Peyer's patch (tissue), 4 donors: ENCODE results near the gene INPP5A. TPM values are rescaled to one million over a fixed set of nuclear protein-coding genes. Genes with fewer than 3 reads are reported as not detected.
"Not testable (repeated sequence)": the region's sequence is repeated elsewhere in the genome, so short reads cannot be mapped to it uniquely, and the experiment has no call there.

Experiments used
- DNase-seq, 3 donors: peaks; one replicate each; pipeline ENCODE4 v3.0.0-alpha.2; 2017 to 2019
- H3K27ac ChIP-seq, 4 donors: fragments of 200-600 bp; sonication (generic); one replicate each; pipeline ENCODE4 v1.5.1; 2016 to 2019
- H3K27me3 ChIP-seq, 2 donors: fragments of 200-600 bp; sonication (generic); one replicate each; pipeline ENCODE4 v1.5.1; 2019
- H3K36me3 ChIP-seq, 3 donors: fragments of 200-600 bp; sonication (generic); one replicate each; pipeline ENCODE4 v1.5.1; 2016 to 2019
- H3K4me1 ChIP-seq, 4 donors: fragments of 200-600 bp; sonication (generic); one replicate each; pipeline ENCODE4 v1.5.1; 2016 to 2019
- H3K4me3 ChIP-seq, 4 donors: fragments of 200-600 bp; sonication (generic); 1 replicate in 3 of 4; 2 replicates in 1 of 4; pipeline ENCODE4 v1.5.1; 2016 to 2019; ENCODE audit warnings: mild to moderate bottlenecking in 1 of 4
- H3K9me3 ChIP-seq, 4 donors: fragments of 200-600 bp; sonication (generic); one replicate each; pipeline ENCODE4 v1.5.1; 2016 to 2019; ENCODE audit warnings: mild to moderate bottlenecking in 1 of 4
- CTCF ChIP-seq, 6 experiments: fragments of 450-650 bp in 4 of 6; fragments of 200-600 bp in 2 of 6; sonication (generic) in 1 of 6; IDR thresholded peaks; one replicate each; pipeline ENCODE4 v1.5.1; 2017 to 2019; ENCODE audit warnings: antibody characterized with exemption in 6 of 6, mild to moderate bottlenecking in 3 of 6, moderate library complexity in 1 of 6
- POLR2A ChIP-seq, 2 donors: fragments of 450-650 bp; IDR thresholded peaks; one replicate each; pipeline ENCODE4 v1.5.1; 2017; ENCODE audit warnings: antibody characterized with exemption in 2 of 2, mild to moderate bottlenecking in 2 of 2, moderate library complexity in 2 of 2
- total RNA-seq, 4 donors: library from RNA; depleted of rRNA; stranded (reverse); fragments of >200 nt; gene quantifications; one replicate each; pipeline ENCODE4 v1.1.0, GENCODE V29; 2016

The INPP5A gene
- total RNA-seq, 4 donors from 2014 or later = 33.8 to 76.4 (median 38.1) TPM

GRCh38 chr10:132793213-132793612, 255.6 kb downstream of the INPP5A start:
- Histone ChIP-seq H3K4me3 (no peak overlapping the region), H3K4me1 (peaks cover 0 to 3% (median 0%) of the 10 kb centered on the region in 4 donors), H3K27ac (no peak overlapping the region), H3K27me3 (peaks cover 0 to 12% of the 10 kb centered on the region in 2 donors), H3K36me3 (no peaks in the 10 kb centered on the region), H3K9me3 (no peaks in the 10 kb centered on the region)
- no peak for DNase-seq
- no peak for TF ChIP-seq CTCF (IDR thresholded peaks at IDR 0.05)
- no peak for TF ChIP-seq POLR2A (IDR thresholded peaks at IDR 0.05)

GRCh38 chr10:132793871-132794849, 256.6 kb downstream of the INPP5A start:
- H3K27ac ChIP-seq = no peak overlapping the region
- no peaks in the 10 kb centered on the region for H3K9me3 ChIP-seq
- peaks cover 0 to 4% of the 10 kb centered on the region in 2 donors for H3K27me3 ChIP-seq
- no peak for TF ChIP-seq POLR2A (IDR thresholded peaks at IDR 0.05)
- TF ChIP-seq CTCF (IDR thresholded peaks at IDR 0.05) = no peak
- H3K36me3 ChIP-seq = no peaks in the 10 kb centered on the region
- H3K4me3 ChIP-seq = no peak overlapping the region
- DNase-seq = no peak
- no peaks in the 10 kb centered on the region for H3K4me1 ChIP-seq

GRCh38 chr10:132796846-132797245, 259.3 kb downstream of the INPP5A start:
- Histone ChIP-seq H3K4me1 (no peaks in the 10 kb centered on the region), H3K27ac (no peak overlapping the region), H3K36me3 (no peaks in the 10 kb centered on the region), H3K27me3 (no peaks in the 10 kb centered on the region), H3K9me3 (peaks cover 0 to 2% (median 0%) of the 10 kb centered on the region in 4 donors), H3K4me3 (no peak overlapping the region)
- TF ChIP-seq POLR2A (IDR thresholded peaks at IDR 0.05) (no peak), CTCF (IDR thresholded peaks at IDR 0.05) (no peak)
- DNase-seq = no peak

- H3K4me1 ChIP-seq, H3K27ac ChIP-seq, DNase-seq, H3K4me3 ChIP-seq, H3K36me3 ChIP-seq, H3K9me3 ChIP-seq, H3K27me3 ChIP-seq: not testable (repeated sequence)
Measured at GRCh38 chr10:132797986-132798385, 260.4 kb downstream of the INPP5A start.

GRCh38 chr10:132798403-132798802, 260.8 kb downstream of the INPP5A start:
- Histone ChIP-seq H3K27me3 (no peaks in the 10 kb centered on the region), H3K27ac (no peak overlapping the region), H3K36me3 (no peaks in the 10 kb centered on the region), H3K4me1 (no peaks in the 10 kb centered on the region), H3K4me3 (no peak overlapping the region), H3K9me3 (peaks cover 0 to 5% (median 0%) of the 10 kb centered on the region in 4 donors)
- TF ChIP-seq POLR2A (IDR thresholded peaks at IDR 0.05) (no peak), CTCF (IDR thresholded peaks at IDR 0.05) (no peak)
- no peak for DNase-seq

GRCh38 chr10:132798876-132799275, 261.3 kb downstream of the INPP5A start:
- no peak for TF ChIP-seq POLR2A (IDR thresholded peaks at IDR 0.05)
- no peak for TF ChIP-seq CTCF (IDR thresholded peaks at IDR 0.05)
- Histone ChIP-seq H3K9me3 (peaks cover 0 to 5% (median 0%) of the 10 kb centered on the region in 4 donors), H3K27me3 (no peaks in the 10 kb centered on the region), H3K4me1 (no peaks in the 10 kb centered on the region), H3K4me3 (no peak overlapping the region), H3K36me3 (no peaks in the 10 kb centered on the region), H3K27ac (no peak overlapping the region)
- no peak for DNase-seq
